DOHH2 (cell line): ENCODE measurements around the gene GIPC1.

Experiments used
- H3F3A ChIP-seq: fragments of 200-600 bp; sonication (generic), shearing (Covaris generic); 2 replicates; pipeline ENCODE4 v1.6.0; 2016; ENCODE audit warnings: antibody characterized with exemption, mild to moderate bottlenecking; ENCODE audit not compliant: control insufficient read depth, insufficient read depth
- H3K27ac ChIP-seq: fragments of 200-600 bp; sonication (generic); 2 replicates; pipeline ENCODE4 v1.5.1; 2014; ENCODE audit warnings: low read depth, mild to moderate bottlenecking, low read length, moderate library complexity
- H3K27me3 ChIP-seq: fragments of 200-600 bp; sonication (generic); 2 replicates; pipeline ENCODE4 v1.6.1; 2014; ENCODE audit warnings: mild to moderate bottlenecking, low read length, mixed read lengths; ENCODE audit not compliant: control insufficient read depth
- H3K36me3 ChIP-seq: fragments of 200-600 bp; sonication (generic); 2 replicates; pipeline ENCODE4 v1.6.1; 2014; ENCODE audit warnings: mild to moderate bottlenecking, low read length, moderate library complexity, mixed read lengths; ENCODE audit not compliant: control insufficient read depth
- H3K4me1 ChIP-seq: fragments of 200-600 bp; sonication (generic); 2 replicates; pipeline ENCODE4 v1.6.1; 2014; ENCODE audit warnings: mild to moderate bottlenecking, low read length, mixed read lengths; ENCODE audit not compliant: control insufficient read depth
- H3K4me2 ChIP-seq: fragments of 200-600 bp; sonication (generic); 2 replicates; pipeline ENCODE4 v1.6.0; 2014; ENCODE audit warnings: mild to moderate bottlenecking, low read length, moderate library complexity
- H3K4me3 ChIP-seq: fragments of 200-600 bp; sonication (generic); 2 replicates; pipeline ENCODE4 v1.5.1; 2014; ENCODE audit warnings: mild to moderate bottlenecking, low read length, mixed read lengths
- H3K79me2 ChIP-seq: fragments of 200-600 bp; sonication (generic); 2 replicates; pipeline ENCODE4 v1.6.1; 2014; ENCODE audit warnings: mild to moderate bottlenecking, low read length, mixed read lengths; ENCODE audit not compliant: control insufficient read depth
- H3K9me2 ChIP-seq: fragments of 200-600 bp; sonication (generic); replicated peaks from 2 replicates; pipeline ENCODE4 v1.6.1; 2014; ENCODE audit warnings: mild to moderate bottlenecking, low read length, mixed read lengths; ENCODE audit not compliant: control insufficient read depth
- H3K9me3 ChIP-seq: fragments of 200-600 bp; sonication (generic); 2 replicates; pipeline ENCODE4 v1.6.1; 2014; ENCODE audit warnings: antibody characterized with exemption, low read length, mixed read lengths; ENCODE audit not compliant: control insufficient read depth, insufficient read depth
- H4K20me1 ChIP-seq: fragments of 200-600 bp; sonication (generic); 2 replicates; pipeline ENCODE4 v1.6.0; 2014; ENCODE audit warnings: low read depth, mild to moderate bottlenecking, antibody characterized with exemption, low read length, moderate library complexity; ENCODE audit not compliant: control insufficient read depth, insufficient read depth
- CTCF ChIP-seq: fragments of 200-600 bp; sonication (generic); IDR thresholded peaks from one replicate; pipeline ENCODE4 v1.5.1; 2014; ENCODE audit warnings: antibody characterized with exemption, mild to moderate bottlenecking, low read depth, low read length; ENCODE audit not compliant: poor library complexity, severe bottlenecking
- EZH2phosphoT487 ChIP-seq: fragments of 200-600 bp; sonication (generic); IDR thresholded peaks from 2 replicates; pipeline ENCODE4 v1.6.1; 2017; ENCODE audit warnings: borderline replicate concordance, mild to moderate bottlenecking, antibody characterized with exemption, low read length, moderate library complexity, mixed read lengths

Gene GIPC1

GRCh38 chr19:14487370-14488125 lies 8.4 kb downstream of the GIPC1 start:
- no peaks in the 10 kb centered on the region for H3K36me3 ChIP-seq
- TF ChIP-seq EZH2phosphoT487 (no peak), CTCF (no peak)
- no peak overlapping the region for H3K4me2 ChIP-seq
- H3K4me3 ChIP-seq: no peak overlapping the region
- no peaks in the 10 kb centered on the region for H3K79me2 ChIP-seq
- H3F3A ChIP-seq: no peaks in the 10 kb centered on the region
- H3K27me3 ChIP-seq: no peaks in the 10 kb centered on the region
- no peaks in the 10 kb centered on the region for H3K9me2 ChIP-seq
- no peaks in the 10 kb centered on the region for H3K4me1 ChIP-seq
- no peaks in the 10 kb centered on the region for H4K20me1 ChIP-seq
- no peaks in the 10 kb centered on the region for H3K9me3 ChIP-seq
- no peak overlapping the region for H3K27ac ChIP-seq

GRCh38 chr19:14482172-14482941 lies 13.6 kb downstream of the GIPC1 start:
- no peaks in the 10 kb centered on the region for H3F3A ChIP-seq
- no peaks in the 10 kb centered on the region for H4K20me1 ChIP-seq
- TF ChIP-seq CTCF (no peak), EZH2phosphoT487 (no peak)
- H3K4me3 ChIP-seq: no peak overlapping the region
- H3K4me1 ChIP-seq: peaks cover 13% of the 10 kb centered on the region
- no peaks in the 10 kb centered on the region for H3K79me2 ChIP-seq
- H3K9me3 ChIP-seq: no peaks in the 10 kb centered on the region
- H3K36me3 ChIP-seq: no peaks in the 10 kb centered on the region
- no peak overlapping the region for H3K27ac ChIP-seq
- H3K9me2 ChIP-seq: no peaks in the 10 kb centered on the region
- no peak overlapping the region for H3K4me2 ChIP-seq
- H3K27me3 ChIP-seq: no peaks in the 10 kb centered on the region; the same call in 1 of the 2 replicates

GRCh38 chr19:14480700-14481079 lies 15.2 kb downstream of the GIPC1 start:
- no peaks in the 10 kb centered on the region for H3K9me3 ChIP-seq
- H3K36me3 ChIP-seq: no peaks in the 10 kb centered on the region
- no peaks in the 10 kb centered on the region for H3K9me2 ChIP-seq
- H4K20me1 ChIP-seq: no peaks in the 10 kb centered on the region
- H3K4me3 ChIP-seq: no peak overlapping the region; the same call in 1 of the 2 replicates
- no peak overlapping the region for H3K27ac ChIP-seq
- H3K27me3 ChIP-seq: peaks cover 8% of the 10 kb centered on the region; the same call in 1 of the 2 replicates
- TF ChIP-seq CTCF: no peak
- TF ChIP-seq EZH2phosphoT487: no peak
- peaks cover 13% of the 10 kb centered on the region for H3K4me1 ChIP-seq
- no peaks in the 10 kb centered on the region for H3F3A ChIP-seq
- H3K4me2 ChIP-seq: peak overlapping the region; percentile 63
- H3K79me2 ChIP-seq: no peaks in the 10 kb centered on the region
